ENCODE measurements around the gene DCLRE1B. TPM values are rescaled to one million over a fixed set of nuclear protein-coding genes. Genes with fewer than 3 reads are reported as not detected.
A peak's percentile ranks its signal among the peaks of the same experiment; 100 is the strongest.
"Not testable (repeated sequence)": the region's sequence is repeated elsewhere in the genome, so short reads cannot be mapped to it uniquely, and the experiment has no call there.

DCLRE1B gene
- total RNA-seq, 2 experiments from 2014 or later: 19.6 to 19.7 TPM

DNA sequence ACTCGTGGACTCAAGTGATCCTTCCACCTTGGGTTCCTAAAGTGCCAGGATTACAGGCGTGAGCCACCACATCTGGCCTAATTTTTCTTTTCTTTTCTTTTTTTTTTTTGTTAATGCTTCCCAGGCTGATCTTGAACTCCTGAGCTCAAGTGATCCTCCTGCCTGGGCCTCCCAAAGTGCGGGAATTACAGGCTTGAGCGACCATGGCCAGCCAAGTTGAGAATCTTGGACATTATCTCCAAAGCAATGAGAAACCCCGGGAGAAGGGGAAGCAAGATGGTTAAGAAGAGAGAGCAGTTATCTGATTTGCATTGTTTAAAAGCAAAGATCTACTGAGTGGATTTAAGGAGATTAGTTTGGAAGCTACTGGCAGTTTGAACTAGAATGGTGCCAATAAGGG, 33.1 kb downstream of the DCLRE1B start:
- Mint-ChIP-seq H3K27ac (peak overlapping the region; percentile 77), H3K9me3 (ENCODE audit: insufficient read depth) (no peaks in the 10 kb centered on the region), H3K4me3 (no peak overlapping the region), H3K4me1 (ENCODE audit: low read depth) (peaks cover 85% of the 10 kb centered on the region), H3K36me3 (ENCODE audit: low read depth) (peaks cover 63% of the 10 kb centered on the region), H3K27me3 (ENCODE audit: low read depth) (no peaks in the 10 kb centered on the region)
- ChIA-PET POLR2A (interaction anchor here (1.0 to 4.6 kb wide), 2 partner anchors 8 to 44 kb away, joined by 5 to 49 read pairs; partner anchors contain the start of gene HIPK1), CTCF (interaction anchor here (0.9 kb wide), 1 partner anchor 9 kb away, joined by 4 read pairs; no protein-coding TSS in a partner anchor)
- DNase-seq (no peak), ATAC-seq (no peak)

DNA sequence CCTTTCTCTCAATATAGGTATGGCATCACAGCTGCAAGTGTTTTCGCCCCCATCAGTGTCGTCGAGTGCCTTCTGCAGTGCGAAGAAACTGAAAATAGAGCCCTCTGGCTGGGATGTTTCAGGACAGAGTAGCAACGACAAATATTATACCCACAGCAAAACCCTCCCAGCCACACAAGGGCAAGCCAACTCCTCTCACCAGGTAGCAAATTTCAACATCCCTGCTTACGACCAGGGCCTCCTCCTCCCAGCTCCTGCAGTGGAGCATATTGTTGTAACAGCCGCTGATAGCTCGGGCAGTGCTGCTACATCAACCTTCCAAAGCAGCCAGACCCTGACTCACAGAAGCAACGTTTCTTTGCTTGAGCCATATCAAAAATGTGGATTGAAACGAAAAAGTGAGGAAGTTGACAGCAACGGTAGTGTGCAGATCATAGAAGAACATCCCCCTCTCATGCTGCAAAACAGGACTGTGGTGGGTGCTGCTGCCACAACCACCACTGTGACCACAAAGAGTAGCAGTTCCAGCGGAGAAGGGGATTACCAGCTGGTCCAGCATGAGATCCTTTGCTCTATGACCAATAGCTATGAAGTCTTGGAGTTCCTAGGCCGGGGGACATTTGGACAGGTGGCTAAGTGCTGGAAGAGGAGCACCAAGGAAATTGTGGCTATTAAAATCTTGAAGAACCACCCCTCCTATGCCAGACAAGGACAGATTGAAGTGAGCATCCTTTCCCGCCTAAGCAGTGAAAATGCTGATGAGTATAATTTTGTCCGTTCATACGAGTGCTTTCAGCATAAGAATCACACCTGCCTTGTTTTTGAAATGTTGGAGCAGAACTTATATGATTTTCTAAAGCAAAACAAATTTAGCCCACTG, 35.5 kb downstream of the DCLRE1B start:
- Mint-ChIP-seq H3K36me3 (ENCODE audit: low read depth) (peaks cover 62% of the 10 kb centered on the region), H3K27me3 (ENCODE audit: low read depth) (no peaks in the 10 kb centered on the region), H3K27ac (peak overlapping the region; percentile 86), H3K4me1 (ENCODE audit: low read depth) (peaks cover 76% of the 10 kb centered on the region), H3K4me3 (peak overlapping the region; percentile 65), H3K9me3 (ENCODE audit: insufficient read depth) (no peaks in the 10 kb centered on the region)
- DNase-seq (peak; percentile 73), ATAC-seq (peak; percentile 63)
- CTCF ChIA-PET: interaction anchor here (1.0 to 3.8 kb wide), 6 partner anchors 10 to 105 kb away, joined by 3 to 48 read pairs (median 7); partner anchors contain the start of gene HIPK1
- POLR2A ChIA-PET: interaction anchor here (0.5 to 4.6 kb wide), 5 partner anchors 8 to 435 kb away, joined by 3 to 49 read pairs (median 3); partner anchors contain the start of gene HIPK1

DNA sequence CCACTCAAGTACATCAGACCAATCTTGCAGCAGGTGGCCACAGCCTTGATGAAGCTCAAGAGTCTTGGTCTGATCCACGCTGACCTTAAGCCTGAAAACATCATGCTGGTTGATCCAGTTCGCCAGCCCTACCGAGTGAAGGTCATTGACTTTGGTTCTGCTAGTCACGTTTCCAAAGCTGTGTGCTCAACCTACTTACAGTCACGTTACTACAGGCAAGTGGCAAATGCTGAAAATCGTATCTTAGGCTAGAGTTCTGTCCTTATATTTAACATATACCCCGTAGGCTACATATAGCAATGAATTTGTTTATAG, 36.1 kb downstream of the DCLRE1B start:
- Mint-ChIP-seq H3K36me3 (ENCODE audit: low read depth) (peaks cover 62% of the 10 kb centered on the region), H3K4me1 (ENCODE audit: low read depth) (peaks cover 76% of the 10 kb centered on the region), H3K4me3 (peak overlapping the region; percentile 4), H3K27ac (peak overlapping the region; percentile 86), H3K27me3 (ENCODE audit: low read depth) (no peaks in the 10 kb centered on the region), H3K9me3 (ENCODE audit: insufficient read depth) (no peaks in the 10 kb centered on the region)
- POLR2A ChIA-PET: interaction anchor here (0.5 to 4.6 kb wide), 5 partner anchors 8 to 434 kb away, joined by 3 to 49 read pairs (median 3); partner anchors contain the start of gene HIPK1
- DNase-seq (no peak), ATAC-seq (peak; percentile 1)
- CTCF ChIA-PET: interaction anchor here (1.0 to 3.8 kb wide), 6 partner anchors 11 to 106 kb away, joined by 3 to 48 read pairs (median 7); partner anchors contain the start of gene HIPK1

DNA sequence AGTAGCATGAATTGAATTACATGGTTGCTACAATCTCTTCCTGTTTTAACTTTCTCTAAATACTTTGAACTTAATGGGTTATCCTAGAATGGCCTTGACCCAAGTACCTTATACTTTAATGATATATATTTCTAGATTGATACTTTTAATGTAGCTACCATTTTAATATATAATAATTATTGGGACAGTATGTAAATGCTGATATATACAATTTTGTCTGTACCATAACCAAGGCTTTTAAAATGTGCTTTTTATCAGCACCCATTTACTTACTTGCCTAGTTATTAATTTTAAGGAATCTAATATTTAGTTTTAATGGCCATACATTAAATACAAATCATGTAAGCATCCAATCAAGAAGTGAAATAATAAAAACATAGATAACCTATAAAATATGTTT, 37.4 kb downstream of the DCLRE1B start:
- H3K9me3 Mint-ChIP-seq (ENCODE audit: insufficient read depth): no peaks in the 10 kb centered on the region
- no peaks in the 10 kb centered on the region for H3K27me3 Mint-ChIP-seq (ENCODE audit: low read depth)
- no peak overlapping the region for H3K27ac Mint-ChIP-seq
- no peak overlapping the region for H3K4me3 Mint-ChIP-seq
- no peak for DNase-seq
- no peak for ATAC-seq
- CTCF ChIA-PET: interaction anchor here (3.8 kb wide), 1 partner anchor 12 kb away, joined by 48 read pairs; the partner anchor contains the start of gene HIPK1
- peaks cover 76% of the 10 kb centered on the region for H3K4me1 Mint-ChIP-seq (ENCODE audit: low read depth)
- POLR2A ChIA-PET: interaction anchor here (4.6 kb wide), 1 partner anchor 12 kb away, joined by 49 read pairs; the partner anchor contains the start of gene HIPK1
- peaks cover 59% of the 10 kb centered on the region for H3K36me3 Mint-ChIP-seq (ENCODE audit: low read depth)

DNA sequence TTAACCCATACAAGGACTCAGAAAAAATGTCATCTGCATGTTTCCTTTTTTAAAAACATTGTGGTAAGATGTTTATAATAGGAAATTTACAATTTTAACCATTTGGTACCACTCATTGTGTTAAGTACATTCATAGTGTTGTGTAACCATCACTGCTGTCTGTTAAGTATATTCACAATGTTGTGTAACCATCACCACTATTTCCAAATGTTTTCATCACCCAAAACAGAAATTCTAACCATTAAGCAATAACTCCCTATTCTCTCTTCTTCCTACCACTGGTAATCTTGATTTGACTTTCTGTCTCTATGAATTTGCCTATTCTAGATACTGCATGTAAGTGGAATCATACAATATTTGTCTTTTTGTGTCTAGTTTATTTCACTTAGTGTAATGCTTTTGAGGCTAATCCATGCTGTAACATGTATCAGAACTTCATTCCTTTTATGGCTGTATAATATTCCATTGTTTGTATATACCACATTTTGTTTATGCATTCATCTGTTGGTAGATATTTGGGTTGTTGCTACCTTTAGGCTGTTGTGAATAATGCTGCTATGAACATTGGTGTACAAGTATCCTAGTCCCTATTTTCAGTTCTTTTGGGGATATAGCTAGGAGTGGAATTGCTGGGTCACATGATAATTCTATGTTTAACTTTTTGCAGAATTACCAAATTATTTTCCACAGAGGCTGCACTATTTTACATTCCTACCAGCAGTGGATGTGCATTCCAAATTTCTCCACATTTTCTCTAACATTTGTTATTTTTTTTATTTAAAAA, 38.1 kb downstream of the DCLRE1B start:
- ChIA-PET POLR2A (interaction anchor here (0.7 kb wide), 1 partner anchor 13 kb away, joined by 3 read pairs; no protein-coding TSS in a partner anchor), CTCF (interaction anchor here (0.7 kb wide), 1 partner anchor 11 kb away, joined by 3 read pairs; no protein-coding TSS in a partner anchor)
- Mint-ChIP-seq H3K4me1 (ENCODE audit: low read depth) (peaks cover 76% of the 10 kb centered on the region), H3K27ac (no peak overlapping the region), H3K9me3 (ENCODE audit: insufficient read depth) (no peaks in the 10 kb centered on the region), H3K27me3 (ENCODE audit: low read depth) (no peaks in the 10 kb centered on the region), H3K4me3 (no peak overlapping the region), H3K36me3 (ENCODE audit: low read depth) (peaks cover 57% of the 10 kb centered on the region)
- no peak for DNase-seq
- ATAC-seq: no peak

DNA sequence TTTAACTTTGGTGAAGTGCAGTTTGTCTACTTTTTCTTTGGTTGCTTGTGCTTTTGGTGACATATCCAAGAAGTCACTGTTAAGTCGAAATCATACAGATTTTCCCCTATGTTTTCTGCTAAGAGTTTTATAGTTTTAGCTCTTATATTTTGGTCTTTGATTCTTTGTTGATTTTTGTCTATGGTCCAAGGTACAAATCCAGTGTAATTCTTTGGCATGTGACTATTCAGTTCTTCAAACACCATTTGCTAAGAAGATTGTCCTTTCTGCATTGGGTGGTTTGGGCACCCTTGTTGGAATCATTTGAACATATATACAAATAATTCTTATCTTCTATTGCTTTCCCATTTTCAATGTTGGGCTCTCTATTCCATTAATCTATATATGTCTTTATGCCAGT, 40.2 kb downstream of the DCLRE1B start:
- no peak overlapping the region for H3K27ac Mint-ChIP-seq
- H3K36me3 Mint-ChIP-seq (ENCODE audit: low read depth): peaks cover 56% of the 10 kb centered on the region
- ChIA-PET POLR2A (interaction anchor here (1.1 to 5.4 kb wide), 2 partner anchors 15 to 41 kb away, joined by 3 to 66 read pairs; partner anchors contain the start of genes AP4B1 and HIPK1), CTCF (interaction anchor here (1.0 to 9.8 kb wide), 4 partner anchors 9 to 18 kb away, joined by 3 to 121 read pairs (median 22); partner anchors contain the start of gene HIPK1)
- no peak for ATAC-seq
- peaks cover 66% of the 10 kb centered on the region for H3K4me1 Mint-ChIP-seq (ENCODE audit: low read depth)
- no peak overlapping the region for H3K4me3 Mint-ChIP-seq
- H3K27me3 Mint-ChIP-seq (ENCODE audit: low read depth): no peaks in the 10 kb centered on the region
- no peaks in the 10 kb centered on the region for H3K9me3 Mint-ChIP-seq (ENCODE audit: insufficient read depth)
- DNase-seq: no peak

DNA sequence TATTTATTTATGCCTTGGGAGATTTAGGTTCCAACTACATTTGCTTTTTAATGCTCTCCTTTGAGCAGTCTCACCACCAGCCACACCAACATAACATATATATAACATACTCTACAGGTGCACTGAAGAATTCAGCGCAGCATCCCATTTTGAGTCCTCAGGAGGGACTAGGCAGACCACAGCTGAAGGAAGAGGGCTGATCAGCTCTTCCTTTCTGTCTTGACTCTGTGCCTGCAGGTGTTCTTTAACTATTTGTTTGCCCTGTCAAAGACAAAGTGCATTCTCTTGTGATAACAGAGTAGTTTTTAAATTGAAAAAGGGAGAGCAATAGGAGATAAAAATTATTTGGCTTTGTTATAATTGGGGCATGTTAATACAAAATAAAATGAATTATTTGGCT, 41.0 kb downstream of the DCLRE1B start:
- ChIA-PET POLR2A (interaction anchor here (0.8 to 5.4 kb wide), 5 partner anchors 13 to 77 kb away, joined by 3 to 66 read pairs (median 4); partner anchors contain the start of genes AP4B1 and HIPK1), CTCF (interaction anchor here (1.2 to 9.8 kb wide), 9 partner anchors 10 to 95 kb away, joined by 3 to 121 read pairs (median 7); partner anchors contain the start of genes HIPK1 and OLFML3)
- H3K4me3 Mint-ChIP-seq: peak overlapping the region; percentile 39
- no peak for DNase-seq
- peaks cover 53% of the 10 kb centered on the region for H3K36me3 Mint-ChIP-seq (ENCODE audit: low read depth)
- no peaks in the 10 kb centered on the region for H3K9me3 Mint-ChIP-seq (ENCODE audit: insufficient read depth)
- no peaks in the 10 kb centered on the region for H3K27me3 Mint-ChIP-seq (ENCODE audit: low read depth)
- peak; percentile 42 for ATAC-seq
- peak overlapping the region; percentile 77 for H3K27ac Mint-ChIP-seq
- H3K4me1 Mint-ChIP-seq (ENCODE audit: low read depth): peaks cover 61% of the 10 kb centered on the region

DNA sequence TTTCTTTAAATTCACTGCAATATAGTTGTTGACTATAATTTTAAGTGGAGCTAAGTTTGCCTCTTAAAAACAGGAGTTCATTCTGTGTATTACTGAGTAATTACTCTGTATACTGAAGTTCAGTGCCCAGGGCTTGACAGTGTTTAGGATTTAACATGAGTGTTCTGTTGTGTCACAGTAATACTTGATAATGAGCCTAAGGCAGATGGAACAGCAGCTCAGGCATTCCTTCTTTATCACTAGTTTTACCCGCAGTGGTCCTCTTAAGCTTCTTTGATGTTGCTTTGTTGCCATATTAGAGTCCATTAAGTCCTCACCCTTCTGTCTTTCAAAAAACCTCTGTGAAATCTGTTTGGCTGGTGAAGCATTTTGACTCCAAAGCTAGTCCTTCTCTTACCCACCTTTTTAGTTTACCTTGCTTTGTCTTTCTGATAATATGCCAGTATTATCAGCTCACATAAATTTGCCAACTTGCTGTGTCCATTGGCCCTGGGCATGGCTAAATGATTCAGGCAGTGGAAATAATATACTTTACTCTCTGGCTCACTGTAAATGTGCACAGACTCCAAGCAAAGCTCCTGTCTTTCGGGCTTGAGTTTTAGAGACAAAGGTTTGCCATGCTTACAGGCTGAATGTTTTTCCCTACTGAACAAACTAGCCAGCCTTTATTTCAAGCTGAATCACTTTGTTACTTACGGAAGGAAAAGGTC, 41.7 kb downstream of the DCLRE1B start:
- DNase-seq (no peak), ATAC-seq (peak; percentile 40)
- Mint-ChIP-seq H3K36me3 (ENCODE audit: low read depth) (peaks cover 52% of the 10 kb centered on the region), H3K4me1 (ENCODE audit: low read depth) (peaks cover 61% of the 10 kb centered on the region), H3K9me3 (ENCODE audit: insufficient read depth) (no peaks in the 10 kb centered on the region), H3K27ac (peak overlapping the region; percentile 89), H3K4me3 (peak overlapping the region; percentile 73), H3K27me3 (ENCODE audit: low read depth) (no peaks in the 10 kb centered on the region)
- ChIA-PET CTCF (interaction anchor here (1.2 to 9.8 kb wide), 14 partner anchors 8 to 400 kb away, joined by 3 to 121 read pairs (median 7); partner anchors contain the start of genes AP4B1, DCLRE1B, HIPK1 and OLFML3), POLR2A (interaction anchor here (0.7 to 5.4 kb wide), 7 partner anchors 13 to 134 kb away, joined by 3 to 66 read pairs (median 4); partner anchors contain the start of genes HIPK1 and RSBN1)

DNA sequence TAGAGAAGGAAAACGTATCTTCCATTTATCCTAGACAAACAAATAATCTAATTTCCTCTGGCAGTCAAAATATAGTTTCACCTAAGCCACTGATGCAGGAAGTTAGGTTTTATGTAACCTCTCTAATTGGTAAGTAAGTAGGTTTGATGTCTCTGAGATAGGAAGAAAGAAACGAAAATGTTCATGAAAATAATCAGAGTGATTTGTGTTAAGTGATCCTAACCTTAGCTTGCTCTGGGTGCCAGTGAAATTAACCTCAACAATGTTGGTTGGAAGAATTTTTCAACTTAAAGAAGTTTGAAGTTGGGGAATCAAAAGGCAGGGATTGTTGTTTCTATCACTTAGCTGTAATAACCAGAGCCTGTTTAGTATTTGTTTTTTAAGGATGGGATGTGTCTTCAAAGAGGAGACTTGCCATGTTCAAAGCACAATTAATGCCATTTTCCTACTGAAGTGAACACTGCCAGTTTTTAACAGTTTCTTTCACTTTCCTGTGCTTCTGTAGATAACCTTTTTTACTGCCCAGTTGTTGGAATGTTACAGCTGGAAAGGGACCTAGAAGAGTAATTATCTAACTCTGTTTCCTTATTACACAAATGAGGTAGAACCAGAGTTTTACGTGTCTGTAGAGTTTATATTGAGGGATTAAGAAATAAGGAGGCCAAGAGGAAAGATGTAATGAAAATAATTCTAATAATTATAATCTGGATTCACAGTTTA, 42.4 kb downstream of the DCLRE1B start:
- Mint-ChIP-seq H3K4me3 (peak overlapping the region; percentile 73), H3K9me3 (ENCODE audit: insufficient read depth) (no peaks in the 10 kb centered on the region), H3K27me3 (ENCODE audit: low read depth) (no peaks in the 10 kb centered on the region), H3K36me3 (ENCODE audit: low read depth) (peaks cover 49% of the 10 kb centered on the region), H3K27ac (peak overlapping the region; percentile 89), H3K4me1 (ENCODE audit: low read depth) (peaks cover 57% of the 10 kb centered on the region)
- POLR2A ChIA-PET: interaction anchor here (1.0 to 5.4 kb wide), 4 partner anchors 14 to 31 kb away, joined by 3 to 66 read pairs (median 4); partner anchors contain the start of gene HIPK1
- CTCF ChIA-PET: interaction anchor here (1.2 to 9.8 kb wide), 14 partner anchors 9 to 399 kb away, joined by 3 to 121 read pairs (median 7); partner anchors contain the start of genes AP4B1, DCLRE1B, HIPK1 and OLFML3
- no peak for DNase-seq
- peak; percentile 61 for ATAC-seq

DNA sequence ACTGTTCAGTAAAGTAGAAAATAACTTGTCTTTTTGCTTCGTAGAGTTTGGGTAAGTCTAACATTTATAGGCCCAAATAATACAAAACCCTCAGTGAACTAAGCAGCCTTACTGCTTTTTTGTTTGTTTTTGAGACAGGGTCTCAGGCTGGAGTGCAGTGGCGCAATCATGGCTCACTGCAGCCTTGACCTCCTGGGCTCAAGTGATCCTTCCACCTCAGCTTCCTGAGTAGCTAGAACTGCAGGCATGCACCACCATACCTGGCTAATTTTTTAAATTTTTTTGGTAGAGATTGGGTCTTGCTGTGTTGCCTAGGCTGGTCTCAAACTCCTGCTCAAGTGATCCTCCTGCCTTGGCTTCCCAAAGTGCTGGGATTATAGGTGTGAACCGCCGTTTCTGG, 43.0 kb downstream of the DCLRE1B start:
- Mint-ChIP-seq H3K36me3 (ENCODE audit: low read depth) (peaks cover 49% of the 10 kb centered on the region), H3K4me3 (peak overlapping the region; percentile 23), H3K4me1 (ENCODE audit: low read depth) (peaks cover 56% of the 10 kb centered on the region), H3K27ac (peak overlapping the region; percentile 89)
- ATAC-seq; H3K27me3 Mint-ChIP-seq (ENCODE audit: low read depth); DNase-seq; H3K9me3 Mint-ChIP-seq (ENCODE audit: insufficient read depth): not testable (repeated sequence)
- ChIA-PET POLR2A (interaction anchor here (0.7 to 5.4 kb wide), 2 partner anchors 8 to 18 kb away, joined by 3 to 66 read pairs; partner anchors contain the start of gene HIPK1), CTCF (interaction anchor here (1.4 to 9.8 kb wide), 8 partner anchors 9 to 78 kb away, joined by 4 to 121 read pairs (median 12); partner anchors contain the start of genes AP4B1, DCLRE1B, HIPK1 and OLFML3)

All from activated CD8-positive, alpha-beta T cell treated with anti-CD3 and anti-CD28 coated beads, Interleukin-2, amount 10 ng/mL, durations not matched to agents 7 days and 5 days (primary cell).